GM19193 (cell line): ENCODE measurements around the gene PCSK6.

Experiments used
- POLR2A ChIP-seq: IDR thresholded peaks from 4 replicates; pipeline ENCODE4 v1.6.1; 2011; ENCODE audit not compliant: insufficient read depth, insufficient read length; ENCODE audit errors: extremely low read depth

PCSK6 gene

DNA sequence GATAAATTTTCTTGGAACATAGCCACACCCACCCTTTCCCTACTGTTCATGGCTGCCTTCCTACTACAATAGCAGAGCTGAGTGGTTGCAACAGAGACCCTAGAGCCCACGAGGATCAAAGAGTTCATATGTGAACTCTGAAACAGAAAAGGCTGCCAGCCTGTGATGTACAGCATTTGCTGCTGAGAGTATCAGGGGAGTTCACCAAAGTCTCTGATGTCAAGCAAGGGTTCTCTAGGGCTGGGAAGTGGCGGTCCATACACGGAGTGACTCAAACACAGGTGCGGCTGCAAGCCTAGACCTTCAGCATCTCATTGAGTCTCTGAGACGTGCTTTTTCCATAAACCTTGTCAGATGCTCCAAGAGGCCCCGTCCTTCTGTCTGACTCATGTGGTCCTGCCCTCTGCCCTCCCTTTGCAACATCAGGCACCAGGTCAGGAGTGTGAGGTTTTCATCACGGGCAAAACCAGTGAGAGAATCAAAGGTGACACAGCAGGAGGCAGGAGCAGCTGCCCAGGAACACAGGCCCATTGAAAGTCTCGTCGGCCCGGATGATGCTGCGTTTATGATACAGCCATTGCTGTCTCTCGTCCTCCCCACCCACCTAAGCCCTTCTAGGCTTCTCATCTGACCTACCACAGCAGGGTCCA lies 42.9 kb downstream of the PCSK6 start:
- TF ChIP-seq POLR2A, result no peak

DNA sequence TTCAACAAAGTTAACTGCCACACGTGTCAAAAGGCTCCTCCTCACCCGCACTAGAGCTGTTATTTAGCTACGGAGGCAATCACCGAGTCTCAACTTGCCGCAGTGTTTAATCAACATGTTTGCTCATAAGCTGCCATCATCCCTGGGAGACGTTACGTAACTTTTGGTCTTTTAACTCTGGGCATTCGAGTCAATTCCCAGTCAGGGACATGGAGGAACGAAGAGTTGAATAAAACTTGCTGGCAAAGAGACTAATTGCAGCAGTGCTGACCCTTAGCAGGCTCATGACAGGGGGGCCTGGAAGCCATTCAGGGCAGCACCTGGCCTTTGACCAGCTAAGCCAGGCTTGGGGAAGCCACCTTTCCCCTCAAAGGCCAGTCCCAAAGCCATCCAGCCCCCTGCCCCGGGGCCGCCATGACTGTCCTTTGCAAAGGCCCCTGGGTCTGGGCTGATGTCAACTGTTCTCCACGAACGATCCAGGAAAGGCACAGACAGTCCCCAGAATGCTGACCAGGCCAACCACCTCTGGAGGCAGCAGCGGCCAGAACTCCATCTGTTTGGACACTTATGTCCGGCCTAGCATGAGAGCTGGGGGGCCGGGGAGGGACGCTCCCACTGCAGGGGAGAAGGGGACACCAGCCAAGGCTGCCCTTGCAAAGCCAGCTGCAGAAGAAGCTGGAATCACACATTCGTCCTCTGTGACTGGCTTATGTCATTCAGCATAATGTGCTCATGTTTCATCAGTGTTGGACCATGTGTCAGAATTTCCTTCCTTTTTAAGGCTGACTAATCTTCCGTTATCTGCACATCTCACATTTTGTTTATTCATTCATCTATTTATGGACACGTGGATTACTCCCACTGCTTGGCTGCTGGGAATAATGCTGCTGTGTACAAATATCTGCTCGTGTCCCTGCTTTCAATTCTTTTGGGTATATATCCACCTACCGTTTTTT lies 43.7 kb downstream of the PCSK6 start:
- TF ChIP-seq POLR2A, result no peak

DNA sequence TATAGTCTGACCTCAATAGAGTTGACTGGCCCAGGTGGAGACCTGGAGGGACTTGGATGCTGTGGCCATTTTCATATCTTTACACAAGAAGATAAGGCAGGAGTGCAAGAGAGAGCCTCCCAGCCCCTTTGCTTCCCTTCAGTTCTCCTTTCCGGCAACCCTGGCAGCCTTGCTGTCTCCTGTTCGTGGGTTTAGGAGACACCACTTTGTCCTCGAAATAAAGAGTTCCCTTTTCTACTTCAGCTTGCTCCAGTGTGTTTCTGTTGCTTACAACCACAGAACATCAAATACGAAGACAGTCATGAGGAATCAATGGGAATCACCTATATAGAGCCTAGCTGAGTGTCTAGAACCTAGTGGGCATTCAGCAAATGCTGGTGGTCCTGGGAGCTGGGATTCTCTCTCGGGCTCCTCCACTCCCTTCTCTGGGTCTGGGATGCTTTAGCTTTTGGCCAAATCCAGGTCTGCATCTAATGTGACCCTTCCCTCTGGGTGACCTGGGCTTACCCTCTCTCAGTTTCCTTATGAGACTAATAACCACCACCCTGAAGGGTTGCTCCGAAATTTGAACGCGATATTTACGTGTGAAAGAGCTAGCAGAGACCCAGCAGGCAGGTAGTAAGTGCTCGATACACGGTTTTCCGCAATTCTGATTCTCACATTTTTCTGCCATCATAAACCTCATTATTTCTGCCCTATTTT lies 44.5 kb downstream of the PCSK6 start:
- no peak for TF ChIP-seq POLR2A

DNA sequence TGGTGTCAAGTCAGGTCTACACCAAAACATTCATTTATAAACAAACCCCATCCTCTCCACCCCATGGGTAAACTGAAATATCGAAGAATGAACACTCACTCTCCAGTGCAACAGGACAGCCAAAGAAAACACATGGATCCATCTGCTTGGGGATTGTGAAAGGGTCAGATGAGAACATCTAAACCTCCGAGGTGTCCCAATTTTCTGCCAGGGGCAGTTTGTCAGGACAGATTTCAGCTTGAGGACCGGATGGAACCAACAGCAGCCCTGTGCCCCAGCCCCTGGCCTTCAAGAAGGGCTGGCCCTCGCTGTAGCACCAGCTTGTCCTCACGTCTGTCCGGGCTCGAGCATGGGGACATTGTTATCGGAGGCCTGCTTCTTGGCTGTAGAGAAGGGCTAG lies 45.5 kb downstream of the PCSK6 start:
- TF ChIP-seq POLR2A, result no peak

GRCh38 chr15:101442272-101442671 lies 47.2 kb downstream of the PCSK6 start:
- no peak for TF ChIP-seq POLR2A

GRCh38 chr15:101441696-101442095 lies 47.8 kb downstream of the PCSK6 start:
- no peak for TF ChIP-seq POLR2A

DNA sequence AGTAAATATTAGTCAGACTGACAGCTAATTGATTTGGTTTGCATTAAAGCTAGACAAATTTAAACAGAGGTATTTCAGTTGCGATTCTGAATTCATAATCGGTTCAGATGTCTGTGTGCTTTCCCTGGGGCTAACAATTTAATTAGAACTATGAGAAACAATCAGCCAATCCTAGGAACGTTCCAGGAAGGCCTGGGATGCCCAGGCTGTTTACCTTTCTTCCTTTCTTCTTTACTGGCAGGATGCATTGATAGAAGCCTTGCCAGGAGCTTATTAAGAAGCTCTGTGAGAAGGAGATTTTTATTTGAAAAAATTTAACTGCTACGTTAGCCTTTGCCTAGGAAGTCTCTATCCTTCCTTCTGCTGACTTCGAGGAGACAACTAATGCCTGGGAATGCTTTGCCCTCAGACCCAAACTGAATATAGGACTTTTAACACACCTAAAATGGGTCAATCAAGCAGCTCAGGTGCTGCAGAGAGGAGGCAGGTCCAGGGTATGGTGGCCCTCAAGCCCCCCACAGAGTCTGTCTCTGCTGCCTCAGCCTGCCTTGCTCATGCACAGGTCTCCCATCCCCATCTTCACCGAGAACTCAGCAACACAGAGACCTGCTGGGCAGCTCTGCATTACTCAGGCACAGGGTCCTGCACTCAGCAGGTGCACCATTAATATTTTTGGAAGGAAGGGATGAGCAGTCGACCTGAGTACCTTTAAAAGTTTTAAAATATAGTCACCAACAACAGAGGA lies 48.5 kb downstream of the PCSK6 start:
- TF ChIP-seq POLR2A, result no peak

DNA sequence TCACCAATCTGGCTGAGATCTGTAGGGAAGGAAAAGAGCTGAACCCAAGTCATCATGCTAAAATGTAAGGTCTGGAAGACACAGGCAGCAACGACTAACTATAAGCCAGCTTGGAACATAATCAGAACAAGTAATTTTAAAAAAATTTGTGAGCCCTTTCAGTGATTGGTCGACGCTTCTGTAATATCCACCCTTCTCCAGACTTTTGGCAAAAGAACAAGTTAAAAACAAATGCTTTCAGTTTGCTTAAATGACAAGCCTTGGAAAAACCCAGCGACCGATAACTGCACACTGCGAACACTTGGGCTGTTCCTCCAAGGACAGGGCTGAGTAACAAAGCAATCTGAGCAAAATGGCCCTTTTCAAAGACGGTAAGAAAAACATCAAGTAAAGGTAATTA lies 49.6 kb downstream of the PCSK6 start:
- no peak for TF ChIP-seq POLR2A

- no peak for TF ChIP-seq POLR2A
Observed at GRCh38 chr15:101439285-101439919, 50.1 kb downstream of the PCSK6 start.

GRCh38 chr15:101438482-101439284 lies 50.8 kb downstream of the PCSK6 start:
- TF ChIP-seq POLR2A, result no peak

DNA sequence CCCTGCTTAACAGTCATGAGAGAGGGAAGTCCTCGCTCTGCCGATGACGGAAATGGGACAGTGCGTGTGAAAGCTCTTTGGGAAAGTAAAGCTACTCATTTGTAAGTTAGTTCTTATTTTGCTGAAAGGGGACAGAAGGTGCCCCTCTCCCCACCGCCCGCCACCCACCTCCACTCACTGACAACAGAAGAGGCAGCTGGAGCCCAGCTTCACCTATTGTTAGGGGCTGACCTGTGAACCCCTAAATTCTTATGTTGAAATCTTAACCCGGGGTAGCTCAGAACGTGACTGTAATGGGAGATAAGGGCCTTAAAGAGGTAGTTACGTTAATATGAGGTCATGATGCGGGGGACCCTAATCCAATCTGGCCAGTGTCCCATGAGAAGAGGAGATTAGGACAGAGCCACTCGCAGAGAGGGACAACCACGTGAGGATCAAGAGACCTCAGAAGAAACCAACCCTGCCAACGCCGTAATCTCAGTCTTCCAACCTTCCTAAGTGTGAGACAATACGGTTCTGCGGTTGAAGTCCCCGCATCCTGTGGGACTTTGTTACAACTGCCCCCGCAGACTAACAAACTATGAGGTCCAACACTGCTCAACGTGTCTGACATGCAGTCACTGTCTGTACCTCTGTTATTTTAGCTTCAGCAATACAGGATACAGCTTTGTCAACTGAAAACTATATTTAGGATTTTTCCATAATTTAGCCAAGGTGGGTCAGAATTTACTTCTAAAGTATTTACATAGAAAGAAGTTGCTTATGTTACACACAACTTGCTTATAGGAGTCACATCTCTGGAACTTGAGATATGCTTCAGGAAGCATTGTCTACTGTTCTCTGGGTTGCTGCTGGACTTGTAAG lies 51.7 kb downstream of the PCSK6 start:
- no peak for TF ChIP-seq POLR2A

- no peak for TF ChIP-seq POLR2A
Observed at GRCh38 chr15:101437209-101437608, 52.3 kb downstream of the PCSK6 start.

- no peak for TF ChIP-seq POLR2A
Observed at GRCh38 chr15:101436526-101436925, 53.0 kb downstream of the PCSK6 start.
